HG02870 (cell line): ENCODE data around the gene GOLGA6L24.
"Not testable (repeated sequence)": the region's sequence is repeated elsewhere in the genome, so short reads cannot be mapped to it uniquely, and the experiment has no call there.

Experiments used
- ATAC-seq: cut with Tn5 transposase; IDR thresholded peaks from one replicate; pipeline ENCODE4 v1.9.1; 2021; ENCODE audit warnings: mild to moderate bottlenecking, moderate library complexity; ENCODE audit not compliant: unreplicated experiment

GOLGA6L24 gene

GRCh38 chr15:28357984-28358383, at the start of gene GOLGA6L24:
Gene GOLGA6L24, minus strand, starts transcription at chr15:28358084. Its CDS starts 61 bp downstream, at chr15:28358023.
- not testable (repeated sequence) for ATAC-seq

GRCh38 chr15:28402774-28403435, 45.0 kb upstream of the GOLGA6L24 start:
- not testable (repeated sequence) for ATAC-seq

- ATAC-seq: not testable (repeated sequence)
Measured at GRCh38 chr15:28396022-28396421, 38.1 kb upstream of the GOLGA6L24 start.

GRCh38 chr15:28380053-28380452, 22.2 kb upstream of the GOLGA6L24 start:
- not testable (repeated sequence) for ATAC-seq

- ATAC-seq: not testable (repeated sequence)
Measured at GRCh38 chr15:28378364-28378763, 20.5 kb upstream of the GOLGA6L24 start, which contains the start of gene GOLGA8F. Gene GOLGA8F, plus strand, starts transcription at chr15:28378664. Its CDS starts 98 bp downstream, at chr15:28378762.

- not testable (repeated sequence) for ATAC-seq
Measured at GRCh38 chr15:28365502-28365901, 7.6 kb upstream of the GOLGA6L24 start.

GRCh38 chr15:28322129-28322588, 35.7 kb downstream of the GOLGA6L24 start, which contains the start of gene HERC2:
Gene HERC2, minus strand, starts transcription at chr15:28322179. Its CDS starts 746 bp downstream, at chr15:28321433.
- ATAC-seq: not testable (repeated sequence)

GRCh38 chr15:28321358-28322078, 36.4 kb downstream of the GOLGA6L24 start:
- not testable (repeated sequence) for ATAC-seq

GRCh38 chr15:28319725-28320124, 38.2 kb downstream of the GOLGA6L24 start:
- not testable (repeated sequence) for ATAC-seq

- ATAC-seq: not testable (repeated sequence)
Measured at GRCh38 chr15:28318828-28319227, 39.1 kb downstream of the GOLGA6L24 start.

- not testable (repeated sequence) for ATAC-seq
Measured at GRCh38 chr15:28318122-28318521, 39.8 kb downstream of the GOLGA6L24 start.

GRCh38 chr15:28316958-28317357, 40.9 kb downstream of the GOLGA6L24 start:
- not testable (repeated sequence) for ATAC-seq

GRCh38 chr15:28310454-28310853, 47.4 kb downstream of the GOLGA6L24 start:
- ATAC-seq: not testable (repeated sequence)

- not testable (repeated sequence) for ATAC-seq
Measured at GRCh38 chr15:28308718-28309117, 49.2 kb downstream of the GOLGA6L24 start.
